ENCODE results near the gene KDM1B.
A peak's percentile ranks its signal among the peaks of the same experiment; 100 is the strongest.
"Not testable (repeated sequence)": the region's sequence is repeated elsewhere in the genome, so short reads cannot be mapped to it uniquely, and the experiment has no call there.

KDM1B gene

GRCh38 chr6:18218233-18218632 is 63.0 kb downstream of the KDM1B start:
- TF ChIP-seq ZC3H10 (CRISPR knock-in tag; IDR thresholded peaks at IDR 0.05) (no peak), OSR1 (CRISPR knock-in tag; IDR thresholded peaks at IDR 0.05) (no peak), PATZ1 (CRISPR knock-in tag; IDR thresholded peaks at IDR 0.05; ENCODE audit: borderline replicate concordance) (no peak), TOX (CRISPR knock-in tag; IDR thresholded peaks at IDR 0.05; ENCODE audit: borderline replicate concordance) (no peak), ZNF70 (CRISPR knock-in tag; IDR thresholded peaks at IDR 0.05) (no peak), ZNF565 (CRISPR knock-in tag; conservative IDR thresholded peaks at IDR 0.05; ENCODE audit: low read depth) (no peak), CREB5 (CRISPR knock-in tag; IDR thresholded peaks at IDR 0.05; ENCODE audit: low read depth) (no peak), ARNTL (CRISPR knock-in tag; IDR thresholded peaks at IDR 0.05; ENCODE audit: borderline replicate concordance, low read depth) (no peak)
- no peak for ATAC-seq

DNA sequence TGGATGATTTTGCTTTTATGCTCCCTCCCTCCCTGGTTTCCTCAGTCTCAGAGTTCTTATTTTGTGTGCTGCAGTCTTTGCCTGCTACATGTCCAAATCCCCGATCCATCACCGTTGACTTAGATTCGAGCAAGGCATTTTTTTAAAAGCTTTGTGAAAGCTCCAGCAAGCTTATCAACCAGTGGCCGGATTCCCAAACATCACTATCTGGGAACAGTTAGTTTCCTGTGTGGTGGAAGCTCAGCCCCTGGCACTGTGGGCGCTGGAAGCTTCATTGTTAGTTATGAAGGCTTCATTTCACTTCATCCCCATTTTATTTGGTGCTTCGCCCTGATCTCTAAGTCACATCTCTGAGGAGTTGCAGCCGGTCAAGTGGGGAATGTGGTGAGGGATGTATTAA is 64.4 kb downstream of the KDM1B start:
- TF ChIP-seq, protein P1, sequence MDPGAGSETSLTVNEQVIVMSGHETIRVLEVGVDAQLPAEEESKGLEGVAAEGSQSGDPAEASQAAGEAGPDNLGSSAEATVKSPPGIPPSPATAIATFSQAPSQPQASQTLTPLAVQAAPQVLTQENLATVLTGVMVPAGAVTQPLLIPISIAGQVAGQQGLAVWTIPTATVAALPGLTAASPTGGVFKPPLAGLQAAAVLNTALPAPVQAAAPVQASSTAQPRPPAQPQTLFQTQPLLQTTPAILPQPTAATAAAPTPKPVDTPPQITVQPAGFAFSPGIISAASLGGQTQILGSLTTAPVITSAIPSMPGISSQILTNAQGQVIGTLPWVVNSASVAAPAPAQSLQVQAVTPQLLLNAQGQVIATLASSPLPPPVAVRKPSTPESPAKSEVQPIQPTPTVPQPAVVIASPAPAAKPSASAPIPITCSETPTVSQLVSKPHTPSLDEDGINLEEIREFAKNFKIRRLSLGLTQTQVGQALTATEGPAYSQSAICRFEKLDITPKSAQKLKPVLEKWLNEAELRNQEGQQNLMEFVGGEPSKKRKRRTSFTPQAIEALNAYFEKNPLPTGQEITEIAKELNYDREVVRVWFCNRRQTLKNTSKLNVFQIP (CRISPR knock-in tag; IDR thresholded peaks at IDR 0.05; ENCODE audit: borderline replicate concordance, low read depth), result no peak
- TF ChIP-seq TOX (CRISPR knock-in tag; IDR thresholded peaks at IDR 0.05; ENCODE audit: borderline replicate concordance), result no peak
- no peak for TF ChIP-seq ARNTL (CRISPR knock-in tag; IDR thresholded peaks at IDR 0.05; ENCODE audit: borderline replicate concordance, low read depth)
- TF ChIP-seq CSDC2 (CRISPR knock-in tag; IDR thresholded peaks at IDR 0.05), result no peak
- no peak for TF ChIP-seq PATZ1 (CRISPR knock-in tag; IDR thresholded peaks at IDR 0.05; ENCODE audit: borderline replicate concordance)
- TF ChIP-seq ZNF70 (CRISPR knock-in tag; IDR thresholded peaks at IDR 0.05), result no peak

GRCh38 chr6:18221288-18221615 is 66.0 kb downstream of the KDM1B start:
- TF ChIP-seq PATZ1 (CRISPR knock-in tag; IDR thresholded peaks at IDR 0.05; ENCODE audit: borderline replicate concordance) (no peak), ZNF8 (CRISPR knock-in tag; IDR thresholded peaks at IDR 0.05) (no peak), GLIS3 (CRISPR knock-in tag; IDR thresholded peaks at IDR 0.05) (no peak), CREB5 (CRISPR knock-in tag; IDR thresholded peaks at IDR 0.05; ENCODE audit: low read depth) (no peak), ESRRG (CRISPR knock-in tag; IDR thresholded peaks at IDR 0.05) (no peak), TOX (CRISPR knock-in tag; IDR thresholded peaks at IDR 0.05; ENCODE audit: borderline replicate concordance) (no peak), RARB (CRISPR knock-in tag; IDR thresholded peaks at IDR 0.05) (no peak), ISL1 (CRISPR knock-in tag; IDR thresholded peaks at IDR 0.05) (no peak), ZNF565 (CRISPR knock-in tag; conservative IDR thresholded peaks at IDR 0.05; ENCODE audit: low read depth) (no peak)
- ATAC-seq, result no peak

More for the DNA sequence above, 64.4 kb downstream of the KDM1B start:
- 0 out of 3 replicates have a peak, but pooled peaks have one; percentile 7 for ATAC-seq

DNA sequence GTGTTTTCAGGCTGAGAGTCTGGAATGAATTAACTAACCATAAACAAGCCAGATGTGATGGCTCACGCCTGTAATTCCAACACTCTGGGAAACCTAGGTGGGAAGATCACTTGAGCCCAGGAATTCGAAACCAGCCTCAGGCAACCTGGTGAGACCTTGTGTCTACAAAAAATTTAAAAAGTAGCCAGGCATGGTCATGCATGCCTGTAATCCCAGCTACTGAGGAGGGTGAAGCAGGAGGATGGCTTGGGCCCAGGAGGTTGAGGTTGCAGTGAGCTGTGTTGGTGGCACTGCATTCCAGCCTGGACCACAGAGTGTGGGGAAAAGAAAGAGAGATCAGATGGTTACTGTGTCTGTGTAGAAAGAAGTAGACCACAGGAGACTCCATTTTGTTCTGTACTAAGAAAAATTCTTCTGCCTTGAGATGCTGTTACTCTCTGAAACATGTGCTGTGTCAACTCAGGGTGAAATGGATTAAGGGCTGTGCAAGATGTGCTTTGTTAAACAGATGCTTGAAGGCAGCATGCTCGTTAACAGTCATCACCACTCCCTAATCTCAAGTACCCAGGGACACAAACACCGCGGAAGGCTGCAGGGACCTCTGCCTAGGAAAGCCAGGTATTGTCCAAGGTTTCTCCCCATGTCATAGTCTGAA is 71.4 kb downstream of the KDM1B start:
- ATAC-seq, result peak; percentile 61

- not testable (repeated sequence) for ATAC-seq
Measured at GRCh38 chr6:18227166-18227565, 71.9 kb downstream of the KDM1B start.

- ATAC-seq, result not testable (repeated sequence)
Measured at GRCh38 chr6:18228590-18228989, 73.4 kb downstream of the KDM1B start.

DNA sequence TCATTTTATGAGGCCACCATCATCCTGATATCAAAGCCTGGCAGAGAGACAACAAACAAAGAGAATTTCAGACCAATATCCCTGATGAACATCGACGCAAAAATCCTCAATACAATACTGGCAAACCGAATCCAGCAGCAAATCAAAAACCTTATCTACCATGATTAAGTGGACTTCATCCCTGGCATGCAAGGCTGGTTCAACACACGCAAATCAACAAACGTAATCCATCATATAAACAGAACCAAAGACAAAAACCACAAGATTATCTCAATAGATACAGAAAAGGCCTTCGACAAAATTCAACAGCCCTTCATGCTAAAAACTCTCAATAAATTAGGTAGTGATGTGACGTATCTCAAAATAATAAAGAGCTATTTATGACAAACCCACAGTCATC is 76.6 kb downstream of the KDM1B start:
- ATAC-seq, result not testable (repeated sequence)
